Liver (tissue), 9 donors: Measurements from ENCODE around the gene MACROH2A1. TPM values are rescaled to one million over a fixed set of nuclear protein-coding genes. Genes with fewer than 3 reads are reported as not detected.
A peak's percentile ranks its signal among the peaks of the same experiment; 100 is the strongest.

Experiments
- DNase-seq: peaks from one replicate; pipeline ENCODE4 v3.0.0-alpha.2; 2017; ENCODE audit warnings: low spot score
- H3K27ac ChIP-seq, 2 donors: one replicate each; pipeline ENCODE4 v1.7.0; 2013; ENCODE audit warnings: inconsistent platforms in 2 of 2, low read length in 2 of 2, control low read depth in 1 of 2, low read depth in 1 of 2, mild to moderate bottlenecking in 1 of 2
- H3K27me3 ChIP-seq, 4 donors: one replicate each; pipeline versions ENCODE4 v1.6.1 to v1.7.0; 2013; ENCODE audit warnings: low read length in 3 of 4, inconsistent platforms in 1 of 4, mild to moderate bottlenecking in 1 of 4, moderate library complexity in 1 of 4; ENCODE audit not compliant: control insufficient read depth in 4 of 4, insufficient read depth in 4 of 4
- H3K36me3 ChIP-seq, 4 donors: one replicate each; pipeline versions ENCODE4 v1.6.1 to v1.7.0; 2013; ENCODE audit warnings: low read length in 3 of 4, mild to moderate bottlenecking in 3 of 4, low read depth in 1 of 4, moderate library complexity in 1 of 4; ENCODE audit not compliant: control insufficient read depth in 4 of 4, insufficient read depth in 3 of 4
- H3K4me1 ChIP-seq, 4 donors: one replicate each; pipeline versions ENCODE4 v1.6.1 to v1.7.0; 2013; ENCODE audit warnings: low read length in 3 of 4, mild to moderate bottlenecking in 3 of 4, moderate library complexity in 1 of 4; ENCODE audit not compliant: control insufficient read depth in 4 of 4, insufficient read depth in 4 of 4
- H3K4me3 ChIP-seq, 3 donors: one replicate each; pipeline versions ENCODE4 v1.6.1 to v1.7.0; 2013; ENCODE audit warnings: low read length in 3 of 3, control low read depth in 1 of 3, low read depth in 1 of 3, mild to moderate bottlenecking in 1 of 3
- H3K9ac ChIP-seq, 2 donors: one replicate each; pipeline ENCODE4 v1.7.0; 2013; ENCODE audit warnings: low read length in 2 of 2, mild to moderate bottlenecking in 2 of 2, moderate library complexity in 2 of 2, control low read depth in 1 of 2, low read depth in 1 of 2
- H3K9me3 ChIP-seq, 4 donors: one replicate each; pipeline versions ENCODE4 v1.6.1 to v1.7.0; 2013; ENCODE audit warnings: low read length in 3 of 4; ENCODE audit not compliant: control insufficient read depth in 4 of 4
- CTCF ChIP-seq: fragments of 150-350 bp; IDR thresholded peaks from 2 replicates; pipeline ENCODE4 v1.5.1; 2017; ENCODE audit warnings: improper control_type of control experiment, low read depth, low read length; ENCODE audit not compliant: missing input control
- EGR1 ChIP-seq, 2 donors: IDR thresholded peaks; 2 replicates each; pipeline ENCODE4 v1.6.1; 2016 to 2018; ENCODE audit warnings: antibody characterized with exemption in 2 of 2, low read depth in 2 of 2
- FOXA1 ChIP-seq: IDR thresholded peaks from 2 replicates; pipeline ENCODE4 v1.6.1; 2016; ENCODE audit warnings: antibody characterized with exemption
- FOXA2 ChIP-seq: IDR thresholded peaks from 2 replicates; pipeline ENCODE4 v1.6.1; 2016; ENCODE audit warnings: antibody characterized with exemption
- GABPA ChIP-seq, 2 donors: IDR thresholded peaks in 1 of 2; conservative IDR thresholded peaks in 1 of 2; 2 replicates each; pipeline ENCODE4 v1.6.1; 2016; ENCODE audit warnings: antibody characterized with exemption in 2 of 2, mild to moderate bottlenecking in 1 of 2, moderate library complexity in 1 of 2
- HNF4A ChIP-seq, 2 donors: conservative IDR thresholded peaks; 2 replicates each; pipeline ENCODE4 v1.6.1; 2016; ENCODE audit warnings: antibody characterized with exemption in 2 of 2, mild to moderate bottlenecking in 2 of 2
- HNF4G ChIP-seq: IDR thresholded peaks from 2 replicates; pipeline ENCODE4 v1.6.1; 2016; ENCODE audit warnings: antibody characterized with exemption
- JUND ChIP-seq, 2 donors: IDR thresholded peaks; 2 replicates each; pipeline ENCODE4 v1.6.1; 2016; ENCODE audit warnings: antibody characterized with exemption in 2 of 2
- NR2F2 ChIP-seq: IDR thresholded peaks from 2 replicates; pipeline ENCODE4 v1.6.1; 2016; ENCODE audit warnings: antibody characterized with exemption
- RAD21 ChIP-seq, 2 donors: IDR thresholded peaks; 2 replicates each; pipeline ENCODE4 v1.6.1; 2016; ENCODE audit warnings: antibody characterized with exemption in 2 of 2, mild to moderate bottlenecking in 2 of 2
- REST ChIP-seq: IDR thresholded peaks from 2 replicates; pipeline ENCODE4 v1.6.1; 2016; ENCODE audit warnings: antibody characterized with exemption, mild to moderate bottlenecking
- RXRA ChIP-seq, 2 donors: IDR thresholded peaks; 2 replicates each; pipeline ENCODE4 v1.6.1; 2017 to 2018; ENCODE audit warnings: antibody characterized with exemption in 2 of 2, mild to moderate bottlenecking in 1 of 2
- SP1 ChIP-seq: IDR thresholded peaks from 2 replicates; pipeline ENCODE4 v1.6.1; 2018; ENCODE audit warnings: antibody characterized with exemption, mild to moderate bottlenecking
- TAF1 ChIP-seq: conservative IDR thresholded peaks from 2 replicates; pipeline ENCODE4 v1.6.1; 2016; ENCODE audit warnings: antibody characterized with exemption, mild to moderate bottlenecking
- YY1 ChIP-seq: IDR thresholded peaks from 2 replicates; pipeline ENCODE4 v1.6.1; 2016; ENCODE audit warnings: antibody characterized with exemption, mild to moderate bottlenecking
- WGBS: extraction: QIAGEN DNeasy Blood & Tissue Kit; methylation state at CpG from one replicate; pipeline ENCODE4 v1.1.7; 2013; 5-methylcytosine and 5-hydroxymethylcytosine counted together
- polyA plus RNA-seq, 2 donors: library from polyadenylated mRNA; stranded (reverse) in 1 of 2; unstranded in 1 of 2; fragments of 200-250 nt in 1 of 2; fragments of >200 nt in 1 of 2; fragmentation: Nextera tagmentation in 1 of 2; extraction: Ambion mirVana in 1 of 2; gene quantifications; one replicate each; pipeline versions ENCODE4 v1.2.1 to v1.2.3, GENCODE V29; 2013 to 2015
- total RNA-seq, 2 donors: library from RNA; depleted of rRNA; stranded (reverse); fragments of >200 nt; gene quantifications; one replicate each; pipeline ENCODE4 v1.2.3, GENCODE V29; 2014
- TF ChIP-seq, protein P1 (sequence below): IDR thresholded peaks from 2 replicates; pipeline ENCODE4 v1.6.1; 2016; ENCODE audit warnings: antibody characterized with exemption
- TF ChIP-seq, protein P2 (sequence below): IDR thresholded peaks from 2 replicates; pipeline ENCODE4 v1.6.1; 2016; ENCODE audit warnings: antibody characterized with exemption
- donor health status: healthy.
- donor health status: healthy.
- donor health status: healthy.
- donor health status: healthy.
- donor health status: healthy.

The MACROH2A1 gene
- total and polyA plus RNA-seq, 4 donors: 33.7 to 113 (median 62.7) TPM

DNA sequence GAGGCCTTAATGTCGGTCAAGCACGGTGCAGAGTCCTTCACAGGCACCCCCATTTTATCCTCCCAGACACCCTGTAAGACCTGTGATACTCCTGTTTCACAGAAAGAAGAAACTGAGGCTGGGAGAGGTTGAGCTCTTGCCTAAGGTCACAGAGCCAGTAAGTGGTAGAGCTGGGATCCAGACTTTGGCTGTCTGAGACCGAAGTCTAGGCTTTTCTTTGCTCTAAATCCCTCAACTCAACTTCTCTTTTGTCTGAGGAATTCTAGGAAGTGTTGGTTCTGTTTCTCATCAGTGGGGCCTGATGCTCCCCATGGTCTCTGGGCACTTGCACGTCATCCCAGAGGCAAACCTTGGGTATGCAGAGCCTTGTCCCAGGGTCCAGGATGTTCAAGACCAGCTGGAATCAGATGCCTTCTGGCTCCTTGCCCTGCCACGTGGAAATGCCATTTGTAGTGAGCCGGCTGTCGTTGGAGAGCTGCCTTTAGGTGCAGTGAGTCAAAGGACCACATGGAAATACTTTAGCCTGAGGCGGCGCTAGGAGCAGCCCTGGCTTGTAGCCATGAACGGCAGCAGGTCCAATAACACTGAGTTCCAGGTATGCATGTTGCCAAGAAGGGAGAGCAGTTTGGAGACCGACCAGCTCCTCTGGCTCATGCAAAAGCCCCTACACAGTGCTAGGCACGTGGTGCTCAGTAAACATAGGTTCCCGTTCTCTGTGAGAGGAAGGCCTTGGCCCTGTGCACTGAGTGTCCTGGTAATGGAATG, 38.9 kb upstream of the MACROH2A1 start:
- H3K27ac ChIP-seq: no peak overlapping the region
- no peak overlapping the region for H3K9ac ChIP-seq
- TF ChIP-seq REST (no peak), RXRA (IDR thresholded peaks at IDR 0.05) (no peak), HNF4A (conservative IDR thresholded peaks at IDR 0.05) (no peak), EGR1 (IDR thresholded peaks at IDR 0.05; ENCODE audit: low read depth in 2 of 2) (no peak), FOXA2 (no peak), NR2F2 (no peak), CTCF (no peak), GABPA (IDR thresholded peaks at IDR 0.05 in 1 of 2, conservative IDR thresholded peaks at IDR 0.05 in 1 of 2) (no peak), SP1 (no peak)
- TF ChIP-seq, protein P1, sequence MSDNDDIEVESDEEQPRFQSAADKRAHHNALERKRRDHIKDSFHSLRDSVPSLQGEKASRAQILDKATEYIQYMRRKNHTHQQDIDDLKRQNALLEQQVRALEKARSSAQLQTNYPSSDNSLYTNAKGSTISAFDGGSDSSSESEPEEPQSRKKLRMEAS: no peak
- H3K27me3 ChIP-seq: no peaks in the 10 kb centered on the region
- peaks cover 0 to 2% (median 0%) of the 10 kb centered on the region in 4 donors for H3K4me1 ChIP-seq
- H3K9me3 ChIP-seq: no peaks in the 10 kb centered on the region
- DNase-seq: peak; percentile 30
- WGBS: 72% methylated on average over 13 of the region's 13 CpGs
- H3K36me3 ChIP-seq: no peaks in the 10 kb centered on the region
- H3K4me3 ChIP-seq: no peak overlapping the region

DNA sequence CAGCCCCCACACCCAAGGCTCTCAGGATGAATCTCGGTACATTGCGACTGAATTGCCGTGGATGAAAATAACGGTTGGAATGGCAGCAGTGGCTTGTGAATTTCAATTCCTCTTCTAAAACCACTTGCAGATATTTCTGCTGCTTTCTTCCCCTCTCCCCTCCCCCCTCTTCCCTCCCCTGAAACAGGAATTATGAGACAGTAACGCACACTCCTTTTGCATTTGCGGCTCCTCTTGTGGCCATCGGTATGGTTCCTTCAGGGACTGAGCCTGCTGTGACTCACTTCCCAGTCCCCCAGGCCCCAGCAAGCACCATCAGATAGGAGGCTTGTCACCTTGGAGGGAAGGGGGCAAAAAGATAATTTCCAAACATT, 38.4 kb upstream of the MACROH2A1 start:
- Histone ChIP-seq H3K9ac (no peak overlapping the region), H3K4me1 (peaks cover 0 to 2% (median 0%) of the 10 kb centered on the region in 4 donors), H3K9me3 (no peaks in the 10 kb centered on the region), H3K27ac (no peak overlapping the region), H3K36me3 (no peaks in the 10 kb centered on the region), H3K4me3 (no peak overlapping the region), H3K27me3 (no peaks in the 10 kb centered on the region)
- WGBS: 74% methylated on average over 7 of the region's 7 CpGs
- DNase-seq: peak; percentile 27
- TF ChIP-seq FOXA2 (no peak), HNF4A (conservative IDR thresholded peaks at IDR 0.05) (no peak), NR2F2 (no peak), HNF4G (no peak), RAD21 (IDR thresholded peaks at IDR 0.05) (no peak), RXRA (IDR thresholded peaks at IDR 0.05) (no peak), FOXA1 (no peak), REST (no peak), CTCF (no peak), TAF1 (no peak), EGR1 (IDR thresholded peaks at IDR 0.05; ENCODE audit: low read depth in 2 of 2) (no peak), GABPA (IDR thresholded peaks at IDR 0.05 in 1 of 2, conservative IDR thresholded peaks at IDR 0.05 in 1 of 2) (no peak), SP1 (no peak), JUND (IDR thresholded peaks at IDR 0.05) (no peak), YY1 (no peak)
- TF ChIP-seq, protein P2, sequence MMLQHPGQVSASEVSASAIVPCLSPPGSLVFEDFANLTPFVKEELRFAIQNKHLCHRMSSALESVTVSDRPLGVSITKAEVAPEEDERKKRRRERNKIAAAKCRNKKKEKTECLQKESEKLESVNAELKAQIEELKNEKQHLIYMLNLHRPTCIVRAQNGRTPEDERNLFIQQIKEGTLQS: no peak
- TF ChIP-seq, protein P1: no peak
